IPS DF 19.7 (cell line): Measurements from ENCODE around the gene NDUFA13.
"Not testable (repeated sequence)": the region's sequence is repeated elsewhere in the genome, so short reads cannot be mapped to it uniquely, and the experiment has no call there.

Source experiments
- DNase-seq: peaks from one replicate; pipeline ENCODE4 v3.0.0-alpha.2; 2013; ENCODE audit warnings: low read depth, low spot score

NDUFA13 gene

DNA sequence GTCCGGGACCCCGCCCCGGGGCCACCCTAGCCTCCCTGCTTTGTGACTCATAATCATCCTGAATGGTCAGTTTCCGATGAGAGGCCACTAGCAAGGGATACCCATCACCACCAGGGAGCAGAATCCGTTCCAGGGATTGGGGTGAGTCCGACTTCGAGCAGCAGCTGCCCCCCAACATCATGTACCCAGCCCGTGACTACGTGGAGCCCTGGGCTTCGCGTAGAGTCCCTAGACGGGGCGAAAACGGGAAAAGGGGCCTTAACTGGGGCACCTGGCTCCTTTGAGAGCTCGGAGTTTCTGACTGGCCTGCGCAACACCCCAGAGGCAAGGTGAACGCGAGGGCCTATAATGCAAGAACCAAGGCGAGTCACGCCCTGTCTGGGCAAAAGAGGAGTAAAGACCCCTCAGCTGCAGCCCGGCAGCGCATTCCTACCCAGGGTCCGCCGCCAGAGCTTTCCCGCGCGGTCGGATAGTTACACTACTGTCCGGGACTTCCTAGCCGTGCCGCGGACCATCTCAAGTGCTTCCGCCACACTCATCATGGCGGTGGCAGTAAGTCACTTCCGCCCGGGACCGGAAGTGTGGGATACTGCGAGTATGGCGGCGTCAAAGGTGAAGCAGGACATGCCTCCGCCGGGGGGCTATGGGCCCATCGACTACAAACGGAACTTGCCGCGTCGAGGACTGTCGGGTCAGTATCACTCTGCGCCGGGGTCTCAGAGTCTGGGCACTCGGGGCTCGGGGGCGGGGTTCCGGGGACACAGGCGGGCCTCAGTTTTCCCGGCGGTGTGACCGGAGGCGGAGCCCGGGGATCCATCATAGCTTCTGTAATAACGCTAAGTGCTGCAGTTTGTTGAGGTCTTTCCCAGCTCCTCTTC, at the start of gene NDUFA13:
Gene NDUFA13 (plus strand): TSS at position 584 of the 878 bp plus-strand sequence. CDS start 14 bp downstream, at position 598.
- peak; percentile 76 for DNase-seq

- no peak for DNase-seq
These were observed 47.5 kb upstream of the NDUFA13 start for GRCh38 chr19:19468424-19469050.

- no peak for DNase-seq
These were observed 45.4 kb upstream of the NDUFA13 start for GRCh38 chr19:19470579-19470978.

DNA sequence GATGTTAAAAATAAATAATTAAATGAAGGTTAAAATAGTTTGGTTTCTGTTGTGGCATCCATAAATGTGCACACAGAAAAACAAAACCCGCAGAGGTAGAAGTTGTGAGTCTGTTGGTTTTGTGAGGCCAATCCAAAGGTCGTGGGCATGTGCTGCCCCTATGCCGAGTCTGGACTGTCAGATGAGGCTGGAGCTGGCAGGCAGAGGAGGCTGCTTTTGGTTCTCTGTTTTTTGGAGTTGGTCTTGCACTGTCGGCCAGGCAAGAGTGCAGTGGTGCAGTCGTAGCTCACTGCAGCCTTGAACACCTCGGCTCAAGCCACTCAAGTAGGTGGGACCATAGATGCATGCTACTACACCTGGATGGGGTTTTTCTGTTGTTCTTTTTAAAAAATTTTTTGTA, 44.3 kb upstream of the NDUFA13 start:
- no peak for DNase-seq

GRCh38 chr19:19472106-19472505, 43.9 kb upstream of the NDUFA13 start:
- not testable (repeated sequence) for DNase-seq

GRCh38 chr19:19475015-19475765, 40.8 kb upstream of the NDUFA13 start:
- DNase-seq = no peak

- no peak for DNase-seq
These were observed 39.9 kb upstream of the NDUFA13 start for GRCh38 chr19:19475849-19476828.

- no peak for DNase-seq
These were observed 38.2 kb upstream of the NDUFA13 start for GRCh38 chr19:19477705-19478383.

- DNase-seq = no peak
These were observed 35.3 kb upstream of the NDUFA13 start for GRCh38 chr19:19480688-19481087.

GRCh38 chr19:19482809-19483596, 33.0 kb upstream of the NDUFA13 start:
- no peak for DNase-seq

DNA sequence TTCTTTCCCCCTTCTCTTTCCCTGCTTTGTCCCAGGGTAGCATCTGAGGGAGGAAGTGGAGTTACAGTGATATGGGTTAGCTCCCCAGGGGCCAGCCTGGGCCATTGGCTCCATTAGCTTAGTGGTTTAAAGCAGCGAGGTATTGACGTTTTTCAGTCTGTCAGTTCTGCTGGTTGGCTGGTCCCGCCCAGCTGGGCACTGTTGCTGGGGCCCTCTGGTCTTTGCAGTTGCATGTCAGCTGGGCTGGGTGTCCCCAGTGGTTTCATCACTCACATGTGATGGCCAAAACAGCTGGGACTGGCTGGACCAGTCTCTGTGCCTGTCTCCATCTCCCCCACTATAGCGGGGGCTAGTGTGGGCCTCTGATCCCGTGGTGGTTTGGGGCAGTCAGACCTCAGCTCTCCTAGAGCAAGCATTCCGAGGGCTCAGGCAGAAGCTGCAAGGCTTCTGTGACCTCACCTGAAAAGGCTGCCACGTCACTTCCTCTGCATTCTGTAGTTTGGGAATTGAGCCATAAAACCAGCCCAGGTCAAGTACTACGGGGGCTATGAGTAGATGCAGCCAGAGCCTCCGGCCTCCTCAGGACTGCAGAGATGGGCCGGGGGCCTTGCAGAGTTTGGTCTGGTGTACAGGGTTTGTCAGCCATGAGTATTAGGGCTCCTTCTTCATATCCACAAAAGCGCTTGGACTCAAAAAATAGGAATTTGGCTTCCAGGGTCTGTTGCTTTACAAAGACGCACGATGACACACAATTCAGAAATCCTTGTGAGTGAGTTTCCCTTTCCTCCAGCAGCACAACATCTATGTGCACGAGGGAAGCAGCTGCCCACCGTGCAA, 30.6 kb upstream of the NDUFA13 start:
- DNase-seq = no peak

DNA sequence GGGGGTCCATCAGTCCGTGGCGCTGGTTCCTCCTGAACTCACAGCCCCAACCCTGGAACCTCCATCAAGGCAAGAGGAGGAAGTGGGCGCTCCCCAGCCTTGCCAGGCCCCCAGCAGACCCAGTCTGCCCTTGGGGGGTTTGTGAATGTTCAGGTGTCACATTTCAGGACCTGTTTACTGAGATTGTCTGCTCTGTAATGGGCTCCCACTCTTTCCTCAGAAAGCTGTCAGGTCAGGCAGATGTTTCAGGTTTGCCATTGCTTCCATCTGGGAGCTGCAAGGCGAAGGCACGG, 30.1 kb upstream of the NDUFA13 start:
- DNase-seq = no peak

DNA sequence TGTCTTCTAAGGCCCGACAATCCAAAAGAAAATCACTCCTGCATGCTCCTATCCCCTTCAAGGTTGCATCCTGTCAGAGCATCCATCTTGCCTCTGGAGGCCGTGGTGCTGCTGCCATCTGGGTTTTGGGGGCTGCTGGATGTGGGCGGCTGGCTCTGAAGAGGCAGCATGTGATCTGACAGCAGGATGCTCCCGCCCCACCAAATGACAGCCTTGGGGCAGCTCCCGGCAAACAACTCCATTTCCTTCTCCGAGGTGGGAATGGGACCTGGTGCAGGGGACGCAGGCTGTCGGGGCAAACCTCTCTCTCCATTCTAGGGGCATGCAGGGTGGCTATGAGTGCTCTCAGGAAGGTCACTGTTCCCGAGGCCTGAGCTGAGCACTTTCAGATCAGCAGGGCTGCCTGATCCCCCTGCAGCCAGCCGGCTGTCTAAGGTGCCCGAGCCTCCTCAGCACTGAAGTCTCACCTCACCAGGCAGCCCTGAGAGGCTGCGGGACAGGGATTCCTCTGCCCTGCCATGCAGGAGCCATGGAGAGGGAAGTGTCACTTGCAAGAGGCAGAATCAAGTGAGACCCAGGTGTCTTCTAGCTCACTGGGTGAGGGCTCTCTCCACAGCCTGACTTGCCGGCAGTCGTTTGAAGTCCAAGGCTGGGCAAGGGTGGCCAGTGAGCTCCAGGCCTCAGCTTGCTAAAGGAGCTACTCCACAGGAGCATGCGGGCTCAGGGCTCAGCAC, 29.5 kb upstream of the NDUFA13 start:
- no peak for DNase-seq

DNA sequence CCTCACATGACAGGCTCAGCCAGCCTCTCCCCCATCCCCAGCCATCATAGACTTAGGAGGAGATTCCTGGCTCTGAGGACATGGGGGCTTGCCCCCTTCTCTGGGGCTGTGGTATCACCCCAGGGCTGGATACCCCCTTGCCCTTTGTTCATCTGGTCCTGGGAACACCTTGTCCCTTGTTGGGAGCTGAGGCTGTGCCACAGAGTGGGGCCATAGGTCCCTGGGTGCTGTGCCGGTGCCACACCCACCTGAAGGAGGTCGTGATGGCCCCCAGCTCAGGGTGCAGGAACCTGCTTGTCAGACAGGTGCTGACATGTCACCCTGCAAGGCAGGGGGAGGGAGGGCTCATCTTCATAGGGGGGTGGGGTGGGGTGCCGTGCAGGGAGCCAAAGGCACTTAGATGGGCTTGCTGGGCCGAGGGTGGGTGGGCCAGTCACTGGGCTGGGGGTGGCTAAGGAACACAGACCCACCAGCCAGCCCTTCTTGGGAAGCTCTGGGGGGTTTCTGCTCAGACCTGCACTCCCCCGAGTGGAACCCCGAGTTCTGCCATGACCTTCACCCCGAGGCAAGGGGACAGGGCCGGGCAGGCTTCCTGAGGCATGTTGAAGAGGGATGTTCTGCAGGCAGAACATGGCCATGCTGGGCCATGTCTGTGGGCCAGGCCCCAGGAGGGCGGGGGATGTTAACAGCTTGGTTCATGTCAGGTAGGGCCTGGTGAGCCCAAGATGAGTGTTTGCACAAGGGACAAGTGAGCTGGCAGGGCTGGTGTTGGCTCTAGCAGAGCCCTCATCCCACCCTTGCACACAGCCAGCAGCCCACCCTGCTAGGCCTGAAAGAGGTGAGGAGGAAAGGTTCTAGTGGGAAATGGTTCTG, 28.7 kb upstream of the NDUFA13 start:
- DNase-seq = no peak

DNA sequence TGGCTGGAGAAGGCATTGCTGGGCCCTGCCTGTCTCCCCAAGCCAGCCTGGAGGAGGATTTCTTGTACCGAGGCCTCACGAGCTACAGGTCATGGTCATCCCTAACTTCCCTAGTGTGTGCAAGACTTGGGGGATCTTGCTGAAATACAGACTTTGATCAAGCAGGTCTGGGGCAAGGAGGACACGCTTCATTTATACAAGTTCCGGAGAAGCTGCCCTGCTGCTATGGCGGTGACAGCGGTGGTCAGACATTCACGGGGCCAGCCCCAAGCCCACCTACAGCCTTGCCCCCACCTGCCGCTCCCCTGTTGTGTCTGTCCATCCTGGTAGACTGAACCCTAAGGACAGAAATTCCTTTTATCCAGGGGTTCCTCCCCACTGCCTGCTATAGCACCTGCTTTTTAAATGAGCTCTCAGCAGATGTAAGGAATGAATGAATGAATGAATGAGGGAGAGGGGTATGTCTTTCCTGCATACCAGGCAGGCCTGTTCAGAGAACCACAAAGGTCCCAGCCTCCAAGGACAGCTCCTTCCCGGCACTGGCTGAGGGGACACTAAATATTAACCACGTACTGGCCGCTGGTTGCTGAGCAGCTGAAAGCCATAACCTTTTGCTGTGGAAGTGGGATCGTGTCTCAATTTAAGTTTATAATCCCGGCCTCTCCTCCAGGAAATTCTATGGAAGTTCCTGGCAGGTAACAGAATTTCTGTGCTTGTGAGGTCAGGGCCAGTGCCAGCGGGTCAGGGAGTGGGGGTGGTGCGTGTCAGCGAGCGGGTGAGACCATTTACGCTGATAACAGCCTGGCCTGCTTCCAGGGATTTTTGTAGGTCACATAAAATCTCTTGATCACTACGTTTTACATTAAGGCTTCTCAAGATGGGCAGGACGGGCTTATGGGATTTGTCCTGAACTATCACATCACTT, 27.8 kb upstream of the NDUFA13 start:
- no peak for DNase-seq
